ENCODE measurements around the gene SLC7A7.
"Not testable (repeated sequence)": the region's sequence is repeated elsewhere in the genome, so short reads cannot be mapped to it uniquely, and the experiment has no call there.

Gene SLC7A7

DNA sequence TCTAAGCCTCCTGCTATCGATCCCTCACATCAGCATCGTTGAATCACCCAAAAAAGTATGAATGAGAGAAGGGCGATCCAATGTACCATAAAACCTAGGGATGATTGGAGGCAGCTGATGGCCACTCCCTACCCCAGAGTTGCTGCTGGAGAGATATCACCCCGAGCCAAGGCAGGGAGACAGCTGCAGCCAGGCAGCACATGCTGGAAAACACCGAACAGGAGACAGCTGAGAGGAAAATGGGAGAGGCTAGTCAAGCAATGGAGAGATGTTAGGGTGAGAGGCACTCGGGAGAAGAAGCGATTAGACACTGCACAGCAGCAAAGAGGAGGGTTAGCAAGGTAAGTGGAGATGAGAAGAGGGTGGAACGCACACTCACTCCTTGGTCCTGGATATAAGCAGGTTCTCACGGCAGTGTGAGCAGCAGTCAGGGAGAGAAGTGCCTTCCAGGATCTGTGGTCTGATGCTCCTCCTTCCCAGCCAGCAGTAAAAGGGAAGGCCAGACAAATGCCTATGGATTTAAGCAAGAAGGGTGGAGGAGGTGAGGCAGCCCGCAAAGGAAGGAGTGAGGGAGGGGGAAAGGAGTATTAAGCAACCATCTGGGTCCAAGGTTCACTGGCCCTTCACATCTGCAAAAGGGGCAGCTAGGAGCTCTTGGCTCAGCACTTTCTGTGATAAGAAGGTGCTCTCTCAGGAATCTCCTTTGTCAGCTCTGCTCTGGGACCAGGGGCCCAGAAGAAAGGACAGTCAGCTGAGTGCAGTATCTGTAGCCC lies at the start of gene SLC7A7:
SLC7A7 (minus strand) TSS at position 495 of the 773 bp plus-strand sequence. CDS start 2,037 bp downstream, outside the sequence.
- peak; percentile 28 for DNase-seq

- DNase-seq = no peak
Observed at GRCh38 chr14:22864979-22865378, 49.7 kb upstream of the SLC7A7 start.

- DNase-seq = no peak
Observed at GRCh38 chr14:22861651-22862050, 46.4 kb upstream of the SLC7A7 start.

GRCh38 chr14:22860377-22860776 lies 45.1 kb upstream of the SLC7A7 start:
- DNase-seq = not testable (repeated sequence)

GRCh38 chr14:22856428-22856827 lies 41.2 kb upstream of the SLC7A7 start:
- DNase-seq = no peak

DNA sequence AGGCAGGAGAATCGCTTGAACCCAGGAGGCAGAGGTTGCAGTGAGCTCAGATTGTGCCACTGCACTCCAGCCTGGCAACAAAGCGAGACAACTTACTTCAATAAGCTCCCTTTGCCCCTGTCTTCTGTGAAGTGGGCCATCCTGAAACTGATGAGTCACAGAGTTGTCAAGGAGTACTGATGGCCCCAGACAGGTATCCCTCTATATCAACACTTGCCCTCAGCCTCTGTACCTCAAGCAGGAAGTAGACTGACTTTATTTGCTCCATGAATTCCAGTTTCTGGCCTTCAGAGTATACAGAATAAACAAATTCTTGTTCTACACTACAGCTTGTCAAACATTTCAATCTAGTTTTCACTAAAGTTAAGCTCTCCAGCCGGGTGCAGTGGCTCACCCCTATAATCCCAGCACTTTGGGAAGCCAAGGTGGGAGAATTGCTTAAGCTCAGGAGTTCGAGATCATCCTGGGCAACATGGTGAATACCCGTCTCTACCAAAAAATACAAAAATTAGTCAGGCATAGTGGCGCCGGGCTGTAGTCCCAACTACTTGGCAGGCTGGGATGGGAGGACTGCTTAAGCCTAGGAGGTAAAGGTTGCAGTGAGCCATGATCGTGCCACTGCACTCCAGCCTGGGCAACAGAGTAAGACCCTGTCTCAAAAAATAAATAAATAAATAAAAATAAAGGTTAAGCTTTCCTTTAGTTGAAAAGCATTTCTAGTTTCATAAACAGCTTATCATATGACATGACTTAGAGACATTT lies 39.9 kb upstream of the SLC7A7 start:
- no peak for DNase-seq

DNA sequence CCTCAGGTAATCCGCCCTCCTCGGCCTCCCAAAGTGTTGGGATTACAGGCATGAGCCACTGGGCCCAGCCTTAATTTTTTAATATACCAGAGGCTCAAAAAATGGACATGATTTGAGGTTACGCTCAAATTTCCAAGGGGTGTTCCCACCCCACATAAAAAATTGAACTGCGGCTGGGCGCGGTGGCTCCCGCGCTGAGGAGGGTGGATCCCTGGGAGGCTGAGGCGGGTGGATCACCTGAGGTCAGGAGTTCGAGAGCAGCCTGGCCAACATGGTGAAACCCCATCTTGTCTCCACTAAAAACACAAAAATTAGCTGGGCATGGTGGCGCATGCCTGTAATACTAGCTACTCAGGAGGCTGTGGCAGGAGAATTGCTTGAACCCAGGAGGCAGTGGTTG lies 39.1 kb upstream of the SLC7A7 start:
- not testable (repeated sequence) for DNase-seq

- peak; percentile 78 for DNase-seq
Observed at GRCh38 chr14:22852940-22853767, 37.9 kb upstream of the SLC7A7 start.

- no peak for DNase-seq
Observed at GRCh38 chr14:22852599-22852939, 37.3 kb upstream of the SLC7A7 start.

DNA sequence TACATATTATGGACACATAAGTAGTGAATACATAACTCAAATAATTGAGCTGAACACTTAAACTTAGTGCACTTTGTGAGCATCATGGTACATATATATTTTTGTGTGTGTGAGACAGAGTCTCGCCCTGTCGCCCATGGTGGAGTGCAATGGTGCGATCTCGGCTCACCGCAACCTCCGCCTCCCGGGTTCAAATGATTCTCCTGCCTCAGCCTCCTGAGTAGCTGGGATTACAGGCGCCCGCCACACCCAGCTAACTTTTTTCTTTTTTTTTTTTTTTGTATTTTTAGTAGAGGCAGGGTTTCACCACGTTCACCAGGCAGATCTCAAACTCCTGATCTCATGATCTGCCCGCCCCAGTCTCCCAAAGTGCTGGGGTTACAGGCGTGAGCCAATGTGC lies 36.9 kb upstream of the SLC7A7 start:
- DNase-seq = not testable (repeated sequence)

DNA sequence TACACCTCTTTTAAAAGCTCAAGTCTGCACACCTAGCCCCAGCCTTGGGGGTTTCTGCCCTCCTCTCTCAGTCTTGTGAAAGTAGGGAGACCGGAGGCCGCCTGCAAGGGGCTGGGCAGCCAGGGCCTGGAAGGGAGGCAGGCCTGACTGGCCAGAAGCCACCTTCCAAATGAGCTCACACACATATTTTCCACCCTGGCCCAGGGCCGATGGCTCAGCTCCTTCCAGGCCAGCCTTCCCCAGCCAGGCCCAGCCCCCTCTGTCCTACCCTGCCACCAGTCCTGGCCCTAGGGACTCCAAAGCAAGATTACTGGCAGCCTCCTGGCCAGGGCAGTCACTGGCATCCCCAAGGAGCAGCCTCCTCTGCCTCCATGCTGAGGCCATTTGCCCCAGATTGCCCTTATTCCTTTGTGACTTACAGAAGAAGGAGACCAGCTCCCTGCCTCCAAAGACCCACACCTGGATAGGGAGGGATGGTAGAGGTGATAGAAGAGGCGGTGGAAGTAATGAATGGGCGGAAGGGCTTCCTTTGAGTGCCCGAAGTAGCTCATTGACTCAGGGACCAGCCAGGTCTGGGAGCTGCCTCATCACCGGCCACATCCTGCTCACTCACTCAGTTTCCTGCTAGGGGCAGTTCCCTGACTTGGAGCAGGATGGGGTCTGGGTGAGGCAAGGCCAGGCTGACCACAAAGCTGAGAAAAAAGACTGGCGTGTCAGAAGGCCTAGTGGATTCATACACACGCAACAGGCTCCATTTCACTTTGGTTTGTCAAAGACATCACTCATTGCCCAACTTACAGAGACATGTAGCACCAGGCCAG lies 35.9 kb upstream of the SLC7A7 start:
- peak; percentile 96 for DNase-seq

DNA sequence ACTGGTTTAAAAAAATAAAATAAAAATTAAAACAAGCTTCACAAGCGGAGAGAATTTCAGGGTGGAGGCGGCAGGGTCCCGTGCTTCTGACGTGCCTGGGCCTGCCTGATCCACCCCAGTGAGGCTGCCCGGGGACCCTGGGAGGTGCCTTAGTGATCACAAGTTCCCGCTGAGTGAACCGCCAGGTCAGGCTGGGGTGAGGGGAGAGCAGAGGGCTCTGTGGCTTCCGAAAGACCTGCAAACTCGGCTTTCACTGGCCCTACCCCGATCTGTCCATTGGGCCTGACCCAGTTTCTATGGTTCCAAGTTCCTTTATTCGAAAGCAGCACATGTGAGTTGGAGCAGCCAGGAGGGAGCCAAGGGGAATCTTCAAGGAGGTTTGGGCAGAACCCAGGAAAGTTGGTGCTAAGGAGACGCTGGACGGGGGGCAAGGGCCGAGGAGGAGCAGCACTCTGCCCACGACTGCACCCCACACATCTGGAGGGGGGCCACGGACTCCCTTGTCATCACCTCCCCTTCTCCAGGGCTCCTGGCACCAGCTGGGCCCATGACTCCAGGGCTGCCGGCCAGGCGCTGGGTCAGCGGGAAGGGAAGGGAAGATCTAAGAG lies 34.1 kb upstream of the SLC7A7 start:
- DNase-seq = no peak

GRCh38 chr14:22848351-22849164 lies 33.3 kb upstream of the SLC7A7 start:
- no peak for DNase-seq

DNA sequence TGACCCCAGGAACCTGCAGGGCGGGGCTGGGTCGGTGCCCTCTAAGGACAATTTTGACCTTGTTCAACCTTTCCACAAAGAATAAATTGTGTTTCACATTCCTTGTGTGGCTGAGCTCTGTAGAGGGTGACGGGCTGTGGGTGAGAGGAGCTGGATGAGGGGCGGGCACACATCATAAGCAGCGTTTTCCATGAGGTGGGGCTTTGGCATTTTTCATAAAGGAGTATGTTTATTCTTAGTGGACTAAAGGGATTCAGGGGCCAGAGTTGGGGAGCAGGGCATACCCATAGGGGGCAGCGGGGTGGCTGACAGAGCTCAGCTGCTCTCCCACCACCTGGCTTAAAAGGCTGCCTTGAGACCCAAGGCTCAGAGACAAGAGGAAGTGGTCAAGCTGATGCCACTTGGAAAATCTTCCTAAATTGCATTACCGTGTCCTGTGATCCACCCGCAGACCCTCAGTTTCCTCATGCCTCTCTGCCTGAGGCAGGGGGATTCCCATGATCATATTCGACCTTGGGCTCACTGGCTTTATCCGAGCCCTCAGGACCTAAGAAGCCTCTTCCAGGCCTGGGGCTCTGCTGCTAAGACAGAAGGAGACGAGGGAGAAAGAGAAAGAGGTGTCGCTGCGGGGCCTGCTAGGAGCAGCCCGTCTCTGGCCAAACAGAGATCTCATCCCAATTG lies 32.6 kb upstream of the SLC7A7 start:
- DNase-seq = peak; percentile 33

DNA sequence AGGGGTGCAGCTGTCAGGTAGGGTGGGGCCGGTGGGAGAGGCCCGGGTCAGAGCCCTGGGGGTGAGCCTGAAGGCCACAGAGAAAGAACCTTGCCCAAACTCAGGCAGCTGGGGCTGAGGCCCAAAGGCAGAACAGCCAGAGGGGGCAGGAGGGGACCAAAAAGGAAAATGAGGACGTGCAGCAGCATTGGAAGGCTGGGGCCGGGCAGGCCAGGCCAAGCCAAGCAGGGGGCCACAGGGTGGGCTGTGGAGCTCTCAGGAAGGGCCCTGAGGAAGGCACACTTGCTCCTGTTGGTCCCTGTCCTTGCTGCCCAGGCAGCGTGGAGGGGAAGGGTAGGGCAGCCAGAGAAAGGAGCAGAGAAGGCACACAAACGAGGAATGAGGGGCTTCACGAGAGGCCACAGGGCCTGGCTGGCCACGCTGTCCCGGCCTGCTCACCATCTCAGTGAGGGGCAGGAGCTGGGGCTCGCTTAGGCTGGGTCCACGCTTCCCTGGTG lies 31.6 kb upstream of the SLC7A7 start:
- DNase-seq = no peak

DNA sequence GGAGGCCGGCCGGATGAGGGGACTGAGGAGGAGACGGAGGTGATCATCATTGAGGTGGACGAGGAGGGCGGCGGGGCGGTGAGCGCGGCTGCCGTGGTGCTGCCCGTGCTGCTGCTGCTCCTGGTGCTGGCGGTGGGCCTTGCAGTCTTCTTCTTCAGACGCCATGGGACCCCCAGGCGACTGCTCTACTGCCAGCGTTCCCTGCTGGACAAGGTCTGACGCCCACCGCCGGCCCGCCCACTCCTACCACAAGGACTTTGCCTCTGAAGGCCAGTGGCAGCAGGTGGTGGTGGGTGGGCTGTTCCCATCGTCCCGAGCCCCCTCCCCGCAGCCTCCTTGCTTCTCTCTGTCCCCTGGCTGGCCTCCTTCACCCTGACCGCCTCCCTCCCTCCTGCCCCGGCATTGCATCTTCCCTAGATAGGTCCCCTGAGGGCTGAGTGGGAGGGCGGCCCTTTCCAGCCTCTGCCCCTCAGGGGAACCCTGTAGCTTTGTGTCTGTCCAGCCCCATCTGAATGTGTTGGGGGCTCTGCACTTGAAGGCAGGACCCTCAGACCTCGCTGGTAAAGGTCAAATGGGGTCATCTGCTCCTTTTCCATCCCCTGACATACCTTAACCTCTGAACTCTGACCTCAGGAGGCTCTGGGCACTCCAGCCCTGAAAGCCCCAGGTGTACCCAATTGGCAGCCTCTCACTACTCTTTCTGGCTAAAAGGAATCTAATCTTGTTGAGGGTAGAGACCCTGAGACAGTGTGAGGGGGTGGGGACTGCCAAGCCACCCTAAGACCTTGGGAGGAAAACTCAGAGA lies 30.8 kb upstream of the SLC7A7 start:
- DNase-seq = no peak

DNA sequence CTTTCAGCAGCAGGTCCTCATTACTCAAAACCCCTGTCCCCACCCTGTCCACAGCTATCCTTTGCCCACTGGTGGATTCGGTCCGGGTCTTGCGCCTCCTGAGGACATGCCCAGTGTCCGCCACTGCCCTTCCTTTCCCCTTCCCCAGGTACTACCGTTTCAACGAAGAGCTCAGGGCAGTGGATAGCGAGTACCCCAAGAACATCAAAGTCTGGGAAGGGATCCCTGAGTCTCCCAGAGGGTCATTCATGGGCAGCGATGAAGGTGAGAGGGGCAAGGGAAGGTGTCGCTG lies 29.8 kb upstream of the SLC7A7 start:
- no peak for DNase-seq

GRCh38 chr14:22844221-22845102 lies 29.2 kb upstream of the SLC7A7 start:
- no peak for DNase-seq
